HEK293T (cell line): Measurements from ENCODE around the gene SMIM15.

ENCODE experiments used
- CTCF ChIA-PET: fragments of 350-600 bp; formaldehyde crosslinking; extraction: SDS; loops from one replicate; lab custom pipeline; 2021; ENCODE audit warnings: antibody characterized with exemption, inconsistent platforms; lab: Yijun Ruan, JAX
- POLR2A ChIA-PET: fragments of 350-600 bp; formaldehyde crosslinking; extraction: SDS; loops from one replicate; lab custom pipeline; 2020; ENCODE audit warnings: antibody characterized with exemption, inconsistent platforms; lab: Yijun Ruan, JAX
- DNase-seq: peaks from one replicate; pipeline ENCODE4 v3.0.0; 2012; ENCODE audit warnings: mixed read lengths; ENCODE audit errors: extremely low spot score
- ARNT ChIP-seq: fragments of 450-650 bp; IDR thresholded peaks from 2 replicates; pipeline ENCODE4 v1.6.1; 2017; ENCODE audit warnings: mild to moderate bottlenecking
- BHLHE40 ChIP-seq: fragments of 450-650 bp; IDR thresholded peaks from 2 replicates; pipeline ENCODE4 v1.6.1; 2016; ENCODE audit warnings: mild to moderate bottlenecking, moderate library complexity, borderline replicate concordance
- CTBP1 ChIP-seq: fragments of 450-650 bp; IDR thresholded peaks from 2 replicates; pipeline ENCODE4 v1.6.1; 2016; ENCODE audit warnings: borderline replicate concordance
- ELF4 ChIP-seq: fragments of 450-650 bp; IDR thresholded peaks from 2 replicates; pipeline ENCODE4 v1.6.1; 2017; ENCODE audit warnings: antibody characterized with exemption
- FOXA1 ChIP-seq: fragments of 450-650 bp; IDR thresholded peaks from 2 replicates; pipeline ENCODE4 v1.6.1; 2016; ENCODE audit warnings: mild to moderate bottlenecking
- FOXK2 ChIP-seq: fragments of 450-650 bp; IDR thresholded peaks from 2 replicates; pipeline ENCODE4 v1.6.1; 2016; ENCODE audit warnings: mild to moderate bottlenecking
- FOXM1 ChIP-seq: fragments of 450-650 bp; IDR thresholded peaks from 2 replicates; pipeline ENCODE4 v1.6.1; 2017; ENCODE audit warnings: mild to moderate bottlenecking, borderline replicate concordance
- HDGF ChIP-seq: fragments of 450-650 bp; IDR thresholded peaks from 2 replicates; pipeline ENCODE4 v1.6.1; 2017; ENCODE audit warnings: antibody characterized with exemption, borderline replicate concordance
- L3MBTL2 ChIP-seq: fragments of 450-650 bp; conservative IDR thresholded peaks from 2 replicates; pipeline ENCODE4 v1.6.1; 2016; ENCODE audit warnings: mild to moderate bottlenecking
- LEF1 ChIP-seq: fragments of 450-650 bp; IDR thresholded peaks from 2 replicates; pipeline ENCODE4 v1.6.1; 2017; ENCODE audit warnings: mild to moderate bottlenecking, borderline replicate concordance
- NFRKB ChIP-seq: fragments of 450-650 bp; IDR thresholded peaks from 2 replicates; pipeline ENCODE4 v1.6.1; 2016; ENCODE audit warnings: mild to moderate bottlenecking, moderate library complexity
- PKNOX1 ChIP-seq: fragments of 450-650 bp; IDR thresholded peaks from 2 replicates; pipeline ENCODE4 v1.6.1; 2016
- SP1 ChIP-seq: fragments of 450-650 bp; IDR thresholded peaks from 2 replicates; pipeline ENCODE4 v1.6.1; 2017
- SUZ12 ChIP-seq: fragments of 450-650 bp; IDR thresholded peaks from 2 replicates; pipeline ENCODE4 v1.6.1; 2016; ENCODE audit warnings: mild to moderate bottlenecking
- TARDBP ChIP-seq: fragments of 450-650 bp; IDR thresholded peaks from 2 replicates; pipeline ENCODE4 v1.6.1; 2016
- ZNF384 ChIP-seq: fragments of 450-650 bp; IDR thresholded peaks from 2 replicates; pipeline ENCODE4 v1.6.1; 2016

Gene SMIM15

DNA sequence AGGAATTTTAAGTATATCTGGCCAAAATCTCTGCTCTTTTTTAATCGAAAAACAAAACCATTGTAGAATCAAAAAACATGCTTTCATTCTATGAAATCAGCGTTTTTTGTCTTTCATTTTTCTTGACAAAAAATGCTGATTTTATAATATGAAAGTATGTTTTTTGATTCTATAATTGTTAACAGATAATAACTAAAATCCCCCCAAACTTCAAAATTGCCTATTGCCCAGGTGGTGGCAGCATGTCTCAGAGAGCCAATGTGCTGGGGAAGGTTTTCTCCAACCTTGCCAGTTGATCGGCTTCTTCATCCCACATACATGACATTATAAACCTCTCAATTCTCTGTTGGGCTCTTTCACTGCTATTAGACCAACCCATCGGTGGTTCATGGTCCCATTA lies 5.1 kb upstream of the SMIM15 start:
- POLR2A ChIA-PET: no interaction called here
- DNase-seq: peak; percentile 28
- CTCF ChIA-PET: interaction anchor here (0.6 kb wide), 1 partner anchor 186 kb away, joined by 3 read pairs; no protein-coding TSS in a partner anchor
- TF ChIP-seq PKNOX1 (no peak), NFRKB (no peak), CTBP1 (no peak), BHLHE40 (no peak), TARDBP (no peak), SUZ12 (no peak), LEF1 (no peak), SP1 (no peak), ELF4 (no peak), FOXM1 (no peak), FOXA1 (no peak), HDGF (no peak)

- ChIA-PET CTCF (interaction anchor here (0.9 kb wide), 1 partner anchor 164 kb away, joined by 3 read pairs; no protein-coding TSS in a partner anchor), POLR2A (interaction anchor here (1.0 to 2.0 kb wide), 2 partner anchors 11 to 168 kb away, joined by 4 to 5 read pairs; partner anchors contain the start of gene ZSWIM6)
- DNase-seq: no peak
- TF ChIP-seq SP1 (no peak), FOXM1 (no peak)
Measured at GRCh38 chr5:61163905-61164304, 1.6 kb upstream of the SMIM15 start.

DNA sequence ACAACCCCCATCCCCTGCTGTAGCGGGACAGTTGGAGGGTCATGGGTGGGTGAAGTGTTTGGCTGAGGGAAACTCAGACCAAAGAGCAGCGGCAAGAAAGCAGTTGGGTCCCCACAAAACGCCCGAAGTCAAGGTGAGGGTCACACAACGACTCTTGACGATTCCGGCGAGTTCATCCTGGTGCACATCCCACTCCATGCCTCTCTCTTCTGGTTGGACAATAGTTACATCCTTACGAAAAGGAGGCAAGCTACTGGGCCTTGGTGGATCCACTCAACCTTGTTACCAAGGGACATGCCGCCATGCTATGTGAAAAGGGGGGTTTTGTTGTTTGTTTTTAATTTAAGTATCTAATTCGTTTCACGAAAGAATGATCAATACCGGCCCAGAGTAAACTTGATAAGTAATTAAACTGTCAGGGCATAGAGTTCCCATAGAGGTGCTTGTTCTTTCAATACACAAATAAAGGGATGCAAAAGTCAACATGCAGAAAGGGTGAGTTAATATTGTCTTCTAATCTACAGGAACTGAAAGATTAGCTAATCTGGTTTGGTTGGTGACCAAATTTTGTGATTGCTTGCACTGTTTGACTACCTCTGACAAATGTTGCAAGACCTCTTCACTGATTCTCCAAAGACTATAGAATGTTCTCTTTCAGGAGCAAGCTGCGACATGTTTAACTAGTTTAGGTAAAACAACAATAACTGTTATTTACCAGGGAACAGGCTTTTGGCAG lies 732 bp upstream of the SMIM15 start:
- ChIA-PET CTCF (interaction anchor here (0.7 kb wide), 1 partner anchor 905 kb away, joined by 3 read pairs; no protein-coding TSS in a partner anchor), POLR2A (interaction anchor here (0.9 to 2.0 kb wide), 4 partner anchors 12 to 168 kb away, joined by 3 to 6 read pairs (median 4); partner anchors contain the start of gene ZSWIM6)
- TF ChIP-seq L3MBTL2 (0 out of 2 replicates have a peak, but pooled peaks have one; percentile 6), FOXK2 (no peak), PKNOX1 (0 out of 2 replicates have a peak, but pooled peaks have one; percentile 10)
- no peak for DNase-seq

- ChIA-PET POLR2A (no interaction called here), CTCF (no interaction called here)
- no peak for DNase-seq
- TF ChIP-seq ZNF384 (no peak), NFRKB (no peak), CTBP1 (no peak), ARNT (no peak), SUZ12 (no peak), SP1 (no peak), LEF1 (no peak), BHLHE40 (no peak), L3MBTL2 (no peak), ELF4 (no peak), FOXA1 (no peak), FOXK2 (no peak), TARDBP (no peak)
Measured at GRCh38 chr5:61160497-61160896, 1.8 kb downstream of the SMIM15 start.

DNA sequence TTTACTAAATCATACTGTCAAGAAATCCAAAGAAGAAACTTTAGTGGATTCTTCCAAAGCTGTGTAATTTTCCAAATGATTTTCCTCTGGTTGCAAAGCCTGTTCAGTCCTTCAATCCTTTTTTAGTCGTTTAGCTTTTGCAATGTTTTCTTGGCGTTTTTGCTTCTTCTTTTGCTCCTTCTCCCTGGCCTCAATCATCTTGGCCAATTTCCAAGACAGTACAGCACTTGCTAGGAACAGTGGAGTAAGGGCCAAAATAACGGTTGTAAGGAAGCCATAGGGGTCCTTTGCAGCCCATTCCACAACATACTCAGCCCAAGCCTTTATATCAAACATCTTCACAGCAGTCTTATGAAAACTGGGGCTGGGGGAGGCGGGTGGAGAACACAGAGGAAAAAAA lies 2.4 kb downstream of the SMIM15 start:
- no peak for DNase-seq
- POLR2A ChIA-PET: no interaction called here
- no peak for TF ChIP-seq SUZ12
- TF ChIP-seq FOXK2: no peak
- no peak for TF ChIP-seq FOXM1
- no peak for TF ChIP-seq TARDBP
- no peak for TF ChIP-seq L3MBTL2
- no peak for TF ChIP-seq ZNF384
- no peak for TF ChIP-seq NFRKB
- no peak for TF ChIP-seq SP1
- TF ChIP-seq LEF1: no peak
- CTCF ChIA-PET: no interaction called here

DNA sequence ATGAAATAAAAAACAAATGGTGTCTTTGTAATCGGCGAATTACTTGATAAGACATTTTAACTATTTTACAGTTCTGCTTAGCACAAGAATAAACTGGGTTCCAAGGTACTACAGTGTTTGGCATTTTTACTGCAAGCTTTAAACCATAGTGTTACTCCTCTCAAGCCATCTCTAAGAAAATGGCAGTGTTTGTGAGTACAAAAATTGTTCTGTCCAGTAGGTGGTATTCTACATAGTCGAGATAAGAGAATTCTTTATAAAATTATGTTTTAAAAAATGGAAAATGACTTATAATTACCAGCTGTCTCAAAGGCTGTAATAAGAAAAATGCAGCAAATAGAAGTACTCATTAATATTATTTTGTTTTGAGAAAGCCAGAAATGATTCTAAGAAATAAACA lies 3.2 kb downstream of the SMIM15 start:
- CTCF ChIA-PET: no interaction called here
- no peak for DNase-seq
- no peak for TF ChIP-seq ELF4
- no peak for TF ChIP-seq NFRKB
- no peak for TF ChIP-seq SUZ12
- TF ChIP-seq PKNOX1: no peak
- TF ChIP-seq L3MBTL2: no peak
- no peak for TF ChIP-seq SP1
- TF ChIP-seq ZNF384: no peak
- no peak for TF ChIP-seq ARNT
- no peak for TF ChIP-seq LEF1
- no peak for TF ChIP-seq FOXM1
- POLR2A ChIA-PET: no interaction called here
